Endothelial cell of umbilical vein (primary cell): ENCODE measurements around the gene CRACR2A. TPM values are rescaled to one million over a fixed set of nuclear protein-coding genes. Genes with fewer than 3 reads are reported as not detected.

ENCODE experiments used
- BruUV-seq: library from RNA; stranded (reverse); fragments of 400-500 nt; replicated peaks from 2 replicates; lab custom pipeline; 2021; lab: Mats Ljungman, UMichigan
- CTCF ChIA-PET: fragments of 300-600, 350-600 bp; sonication (Branson Sonifier 250); formaldehyde crosslinking; loops from one replicate; lab custom pipeline; 2021; ENCODE audit warnings: antibody characterized with exemption, inconsistent platforms; lab: Charles Lee
- POLR2A ChIA-PET: fragments of 300-600, 350-600 bp; sonication (Branson Sonifier 250); formaldehyde crosslinking; loops from one replicate; lab custom pipeline; 2021; ENCODE audit warnings: antibody characterized with exemption, inconsistent platforms; lab: Charles Lee
- DNase-seq: peaks from one replicate; pipeline ENCODE4 v3.0.0-alpha.2; 2011; ENCODE audit warnings: low read depth, low spot score
- FAIRE-seq: peaks from 2 replicates; lab custom pipeline; 2011; peaks lifted over from hg19 to GRCh38; lab: Jason Lieb, UNC
- H2AFZ ChIP-seq: 2 replicates; pipeline ENCODE4 v1.6.0; 2012; ENCODE audit warnings: low read depth, low read length, control low read depth, inconsistent platforms
- H3K27ac ChIP-seq: 2 replicates; pipeline ENCODE4 v1.5.1; 2011; ENCODE audit warnings: low read depth, mild to moderate bottlenecking, control low read depth, low read length, moderate library complexity; ENCODE audit not compliant: insufficient read depth
- H3K27me3 ChIP-seq, 2 experiments: 2 replicates each; pipeline versions ENCODE4 v1.6.0 to v1.6.1; 2011; ENCODE audit warnings: low read length in 2 of 2, mixed read lengths in 1 of 2; ENCODE audit not compliant: control insufficient read depth in 2 of 2, insufficient read depth in 2 of 2
- H3K36me3 ChIP-seq, 2 experiments: 2 replicates in 1 of 2; 3 replicates in 1 of 2; pipeline ENCODE4 v1.5.1; 2011; ENCODE audit warnings: low read length in 2 of 2, mild to moderate bottlenecking in 1 of 2, moderate library complexity in 1 of 2; ENCODE audit not compliant: control insufficient read depth in 2 of 2, insufficient read depth in 2 of 2; ENCODE audit errors: extremely low read depth in 1 of 2
- H3K4me1 ChIP-seq: 3 replicates; pipeline ENCODE4 v1.5.1; 2011; ENCODE audit warnings: mild to moderate bottlenecking, low read length; ENCODE audit not compliant: control insufficient read depth, insufficient read depth; ENCODE audit errors: extremely low read depth
- H3K4me2 ChIP-seq: 2 replicates; pipeline ENCODE4 v1.6.1; 2011; ENCODE audit warnings: low read length, control low read depth, mixed read lengths; ENCODE audit not compliant: insufficient read depth
- H3K4me3 ChIP-seq, 3 experiments: fragments of 200-600 bp in 1 of 3; sonication (generic), shearing (Covaris generic) in 1 of 3; replicated peaks in 1 of 3; 2 replicates each; pipeline ENCODE4 v1.5.1; 2011 to 2016; ENCODE audit warnings: control low read depth in 3 of 3, low read length in 3 of 3, mild to moderate bottlenecking in 2 of 3, inconsistent platforms in 1 of 3, low read depth in 1 of 3, moderate library complexity in 1 of 3; ENCODE audit not compliant: insufficient read depth in 1 of 3
- H3K79me2 ChIP-seq: 2 replicates; pipeline ENCODE4 v1.6.0; 2012; ENCODE audit warnings: low read length, inconsistent platforms; ENCODE audit not compliant: control insufficient read depth, insufficient read depth
- H3K9ac ChIP-seq: replicated peaks from 2 replicates; pipeline ENCODE3; 2011; ENCODE audit warnings: low read length, control low read depth; ENCODE audit not compliant: insufficient read depth; ENCODE audit errors: extremely low read depth
- H3K9me1 ChIP-seq: replicated peaks from 3 replicates; pipeline ENCODE4 v1.6.0; 2011; ENCODE audit warnings: mild to moderate bottlenecking, low read length; ENCODE audit not compliant: control insufficient read depth, insufficient read depth; ENCODE audit errors: extremely low read depth
- H3K9me3 ChIP-seq: replicated peaks from 2 replicates; pipeline ENCODE4 v1.5.1; 2012; ENCODE audit warnings: low read length, inconsistent platforms; ENCODE audit not compliant: control insufficient read depth, insufficient read depth
- H4K20me1 ChIP-seq: replicated peaks from 2 replicates; pipeline ENCODE3; 2011; ENCODE audit warnings: mild to moderate bottlenecking, low read length; ENCODE audit not compliant: control insufficient read depth, insufficient read depth; ENCODE audit errors: extremely low read depth
- CTCF ChIP-seq, 2 donors: IDR thresholded peaks; 1 replicate in 1 of 2; 2 replicates in 1 of 2; pipeline ENCODE4 v1.5.1; 2011; ENCODE audit warnings: low read length in 2 of 2, mild to moderate bottlenecking in 2 of 2, moderate library complexity in 2 of 2, control low read depth in 1 of 2, inconsistent platforms in 1 of 2, low read depth in 1 of 2; ENCODE audit not compliant: insufficient read depth in 1 of 2; ENCODE audit errors: extremely low read depth in 1 of 2
- EZH2 ChIP-seq: IDR thresholded peaks from 2 replicates; pipeline ENCODE4 v1.6.1; 2012; ENCODE audit warnings: borderline replicate concordance, low read depth, mild to moderate bottlenecking, moderate library complexity, low read length, inconsistent platforms; ENCODE audit not compliant: severe bottlenecking
- FOS ChIP-seq: IDR thresholded peaks from 2 replicates; pipeline ENCODE4 v1.6.1; 2011; ENCODE audit warnings: mild to moderate bottlenecking, low read length, moderate library complexity, borderline replicate concordance; ENCODE audit not compliant: insufficient read depth
- GATA2 ChIP-seq: IDR thresholded peaks from 2 replicates; pipeline ENCODE4 v1.7.0; 2011; ENCODE audit warnings: low read depth, mild to moderate bottlenecking, moderate library complexity, mixed read lengths, low read length; ENCODE audit not compliant: insufficient read length, insufficient read depth
- JUN ChIP-seq: IDR thresholded peaks from 2 replicates; pipeline ENCODE4 v1.6.1; 2011; ENCODE audit warnings: borderline replicate concordance, low read depth; ENCODE audit not compliant: insufficient read length, insufficient read depth
- MYC ChIP-seq: IDR thresholded peaks from one replicate; pipeline ENCODE4 v1.6.1; 2011; ENCODE audit warnings: mild to moderate bottlenecking, low read depth, low read length
- POLR2A ChIP-seq: IDR thresholded peaks from 2 replicates; pipeline ENCODE4 v1.6.1; 2012; ENCODE audit warnings: low read depth, mild to moderate bottlenecking, control low read depth, low read length
- POLR2AphosphoS5 ChIP-seq: IDR thresholded peaks from 2 replicates; pipeline ENCODE4 v1.6.1; 2012; ENCODE audit warnings: low read depth, mild to moderate bottlenecking, control low read depth, low read length, moderate library complexity; ENCODE audit not compliant: insufficient read depth
- dilution Hi-C: fragments of 300-500 bp; cut with MboI; formaldehyde crosslinking; loops from one replicate; pipeline ENCODE4 v1.15.0; 2019; ENCODE audit warnings: low sequenced_read_pairs; ENCODE audit not compliant: extremely low pct_ligation_motif_present
- intact Hi-C: fragments of 100-400 bp; cut with micrococcal nuclease; formaldehyde crosslinking; loops from one replicate; pipeline ENCODE4 v1.10.0; 2022
- polyA plus RNA-seq, 4 experiments: library from polyadenylated mRNA; depleted of rRNA in 3 of 4; stranded (reverse) in 3 of 4; unstranded in 1 of 4; fragments of >200 nt; gene quantifications; 2 replicates each; pipeline versions ENCODE4 v1.2.1 to v1.2.3, GENCODE V29; 2011 to 2012; ENCODE audit warnings: missing spikeins in 1 of 4
- total RNA-seq: library from RNA; stranded (reverse); gene quantifications from 2 replicates; pipeline ENCODE4 v1.2.3, GENCODE V29; 2021
- TF ChIP-seq, protein P1 (sequence below): IDR thresholded peaks from 2 replicates; pipeline ENCODE4 v1.6.1; 2011; ENCODE audit not compliant: insufficient read depth, insufficient read length

CRACR2A gene
- total and polyA plus RNA-seq, 2 donors (not counting 3 experiments of a cell fraction or from before 2014, with no cell fraction given), result 4.4 to 15.9 TPM

DNA sequence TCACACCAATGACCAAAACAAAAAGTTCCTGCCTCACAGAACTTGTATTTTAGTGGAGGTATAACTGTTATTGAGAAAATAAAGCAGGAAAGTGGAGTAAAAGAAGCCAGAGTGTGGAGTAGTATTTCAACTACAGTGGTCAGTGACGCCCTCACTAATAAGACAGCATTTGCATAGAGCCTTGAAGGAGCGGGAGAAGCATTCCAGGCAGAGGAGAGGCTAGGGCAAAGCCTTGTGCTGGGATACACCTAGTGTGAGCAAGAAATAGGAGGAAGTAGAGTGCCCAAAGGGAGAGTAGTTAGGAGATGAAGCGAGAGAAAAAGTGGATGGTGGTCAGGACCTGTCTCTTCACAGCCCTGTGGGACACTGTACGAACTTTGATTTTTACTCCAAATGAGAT is 107.8 kb downstream of the CRACR2A start:
- Histone ChIP-seq H3K9me1 (no peaks in the 10 kb centered on the region), H3K9me3 (no peaks in the 10 kb centered on the region), H3K9ac (no peak overlapping the region), H3K4me1 (peaks cover 13% of the 10 kb centered on the region), H3K79me2 (no peaks in the 10 kb centered on the region), H2AFZ (no peak overlapping the region), H4K20me1 (no peaks in the 10 kb centered on the region), H3K36me3 (no peaks in the 10 kb centered on the region), H3K4me3 (no peak overlapping the region), H3K27ac (no peak overlapping the region), H3K4me2 (no peak overlapping the region), H3K27me3 (no peaks in the 10 kb centered on the region)
- DNase-seq (no peak), FAIRE-seq (no peak)
- CTCF ChIA-PET, result no interaction called here
- POLR2A ChIA-PET, result no interaction called here
- intact Hi-C loops, result no loop called here
- TF ChIP-seq POLR2AphosphoS5 (no peak), EZH2 (no peak), POLR2A (no peak), FOS (no peak), MYC (no peak), CTCF (IDR thresholded peaks at IDR 0.05; ENCODE audit: extremely low read depth in 1 of 2, insufficient read depth in 1 of 2, low read depth in 1 of 2, low read length in 2 of 2) (no peak), JUN (no peak), GATA2 (no peak)
- TF ChIP-seq, protein P1, sequence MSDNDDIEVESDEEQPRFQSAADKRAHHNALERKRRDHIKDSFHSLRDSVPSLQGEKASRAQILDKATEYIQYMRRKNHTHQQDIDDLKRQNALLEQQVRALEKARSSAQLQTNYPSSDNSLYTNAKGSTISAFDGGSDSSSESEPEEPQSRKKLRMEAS, result no peak
- dilution Hi-C loops, result no loop called here
- no TSS peak for BruUV-seq
